Activated T-cell treated with anti-CD3 and anti-CD28 coated beads for 4 hours (primary cell): Measurements from ENCODE around the gene ST8SIA2.

Experiments used
- DNase-seq: peaks from one replicate; pipeline ENCODE4 v3.0.0-alpha.2; 2020

The ST8SIA2 gene

GRCh38 chr15:92499731-92500530 is 106.2 kb downstream of the ST8SIA2 start:
- DNase-seq: no peak

GRCh38 chr15:92502336-92502735 is 108.7 kb downstream of the ST8SIA2 start:
- DNase-seq: no peak

- DNase-seq: no peak
Measured at GRCh38 chr15:92502930-92503857, 109.5 kb downstream of the ST8SIA2 start.

- no peak for DNase-seq
Measured at GRCh38 chr15:92503889-92504288, 110.2 kb downstream of the ST8SIA2 start.

GRCh38 chr15:92505611-92506010 is 111.9 kb downstream of the ST8SIA2 start:
- DNase-seq: no peak

GRCh38 chr15:92506506-92506905 is 112.8 kb downstream of the ST8SIA2 start:
- DNase-seq: no peak

- DNase-seq: no peak
Measured at GRCh38 chr15:92510163-92510882, 116.6 kb downstream of the ST8SIA2 start.
